H1 (cell line): ENCODE data around the gene SGCG. TPM values are rescaled to one million over a fixed set of nuclear protein-coding genes. Genes with fewer than 3 reads are reported as not detected.

Experiments
- ASH2L ChIP-seq: fragments of 200-600, 300-600 bp; sonication (generic); IDR thresholded peaks from one replicate; pipeline ENCODE4 v1.7.1; 2017; ENCODE audit warnings: low read length
- BCL11A ChIP-seq, 2 experiments: IDR thresholded peaks; one replicate each; pipeline ENCODE4 v1.6.1; 2011; ENCODE audit warnings: low read depth in 2 of 2, low read length in 2 of 2, mild to moderate bottlenecking in 2 of 2
- MAFK ChIP-seq: IDR thresholded peaks from 2 replicates; pipeline ENCODE4 v1.6.1; 2012; ENCODE audit warnings: low read depth, mild to moderate bottlenecking, improper control_type of control experiment, low read length
- TCF12 ChIP-seq: IDR thresholded peaks from 2 replicates; pipeline ENCODE4 v1.6.1; 2011; ENCODE audit warnings: low read depth, mild to moderate bottlenecking, low read length
- polyA plus RNA-seq, 7 experiments: library from polyadenylated mRNA; depleted of rRNA in 3 of 7; stranded (reverse) in 5 of 7; unstranded in 2 of 7; fragments of >200 nt in 5 of 7; fragments of 200-250 nt in 2 of 7; gene quantifications; 1 replicate in 5 of 7; 2 replicates in 1 of 7; 4 replicates in 1 of 7; pipeline versions ENCODE4 v1.2.1 to v1.2.3, GENCODE V29; 2011 to 2013; ENCODE audit warnings: missing spikeins in 2 of 7, mixed read lengths in 2 of 7
- total RNA-seq: library from RNA; stranded (reverse); fragmentation: NEBNext Ultra II Directional; extraction: Animal tissue kit (Norgen Biotek cat#: 25700); gene quantifications from 2 replicates; pipeline ENCODE4 v1.2.1, GENCODE V29; 2021

Gene SGCG
- total and polyA plus RNA-seq, 2 of the 8 experiments (the other 6 are each of a cell fraction or from before 2014, with no cell fraction given) = 0.05 TPM; not detected in 1

DNA sequence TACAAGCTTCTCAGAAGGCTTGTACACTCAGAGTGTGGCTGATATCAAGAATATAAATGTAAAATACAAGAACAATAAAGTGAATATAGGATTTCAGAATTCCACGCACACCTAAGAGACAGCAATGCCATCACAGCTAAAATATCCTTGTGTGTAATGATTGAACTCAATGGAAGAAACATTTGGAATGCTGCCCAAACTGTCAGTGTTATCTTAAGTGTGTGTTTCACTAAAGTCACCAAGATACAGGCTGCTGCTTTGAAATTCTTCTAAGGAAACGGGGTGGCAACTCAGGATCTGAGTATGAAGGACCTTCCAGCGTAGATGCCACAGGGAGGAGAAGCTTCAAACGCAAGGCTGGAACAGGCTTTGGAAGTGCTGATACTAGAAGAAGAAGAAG, 86.8 kb downstream of the SGCG start (continued):
- TF ChIP-seq MAFK = no peak
- no peak for TF ChIP-seq ASH2L
- TF ChIP-seq BCL11A (IDR thresholded peaks at IDR 0.05; ENCODE audit: low read depth in 2 of 2, low read length in 2 of 2) = no peak
- no peak for TF ChIP-seq TCF12
